GM21390 (cell line): ENCODE measurements around the gene C7orf25.

ENCODE experiments used
- ATAC-seq: cut with Tn5 transposase; IDR thresholded peaks from one replicate; pipeline ENCODE4 v1.9.1; 2021; ENCODE audit not compliant: unreplicated experiment

Gene C7orf25

GRCh38 chr7:42880392-42880791 is 31.5 kb downstream of the C7orf25 start:
- ATAC-seq: no peak

GRCh38 chr7:42878303-42878702 is 33.6 kb downstream of the C7orf25 start:
- no peak for ATAC-seq

- no peak for ATAC-seq
Measured at GRCh38 chr7:42877862-42878261, 34.0 kb downstream of the C7orf25 start.

- ATAC-seq: peak; percentile 84
Measured at GRCh38 chr7:42876182-42877068, 35.4 kb downstream of the C7orf25 start.

GRCh38 chr7:42869131-42870020 is 42.5 kb downstream of the C7orf25 start:
- peak; percentile 96 for ATAC-seq

DNA sequence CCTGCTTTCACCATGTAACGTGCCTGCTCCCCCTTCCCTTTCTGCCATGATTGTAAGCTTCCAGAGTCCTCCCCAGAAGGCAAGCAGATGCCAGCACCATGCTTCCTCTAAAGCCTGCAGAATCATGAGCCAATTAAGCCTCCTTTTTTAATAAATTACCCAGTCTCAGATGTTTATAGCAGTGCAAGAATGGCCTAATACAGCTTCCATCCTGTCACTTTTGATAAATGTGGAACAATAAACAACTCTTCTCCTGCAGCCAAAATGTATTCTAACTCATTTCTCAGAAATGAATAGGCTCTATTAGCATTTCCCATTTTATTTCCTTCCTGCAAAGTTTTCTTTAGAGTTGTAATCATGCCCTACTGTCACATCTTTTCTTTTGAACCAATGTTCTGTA is 43.4 kb downstream of the C7orf25 start:
- no peak for ATAC-seq
